ENCODE data around the gene MAPKAPK2. TPM values are rescaled to one million over a fixed set of nuclear protein-coding genes. Genes with fewer than 3 reads are reported as not detected.
A peak's percentile ranks its signal among the peaks of the same experiment; 100 is the strongest.

Gene MAPKAPK2
- polyA plus RNA-seq, 1 of the 3 experiments (the other 2 are of a cell fraction): 46.8 TPM

DNA sequence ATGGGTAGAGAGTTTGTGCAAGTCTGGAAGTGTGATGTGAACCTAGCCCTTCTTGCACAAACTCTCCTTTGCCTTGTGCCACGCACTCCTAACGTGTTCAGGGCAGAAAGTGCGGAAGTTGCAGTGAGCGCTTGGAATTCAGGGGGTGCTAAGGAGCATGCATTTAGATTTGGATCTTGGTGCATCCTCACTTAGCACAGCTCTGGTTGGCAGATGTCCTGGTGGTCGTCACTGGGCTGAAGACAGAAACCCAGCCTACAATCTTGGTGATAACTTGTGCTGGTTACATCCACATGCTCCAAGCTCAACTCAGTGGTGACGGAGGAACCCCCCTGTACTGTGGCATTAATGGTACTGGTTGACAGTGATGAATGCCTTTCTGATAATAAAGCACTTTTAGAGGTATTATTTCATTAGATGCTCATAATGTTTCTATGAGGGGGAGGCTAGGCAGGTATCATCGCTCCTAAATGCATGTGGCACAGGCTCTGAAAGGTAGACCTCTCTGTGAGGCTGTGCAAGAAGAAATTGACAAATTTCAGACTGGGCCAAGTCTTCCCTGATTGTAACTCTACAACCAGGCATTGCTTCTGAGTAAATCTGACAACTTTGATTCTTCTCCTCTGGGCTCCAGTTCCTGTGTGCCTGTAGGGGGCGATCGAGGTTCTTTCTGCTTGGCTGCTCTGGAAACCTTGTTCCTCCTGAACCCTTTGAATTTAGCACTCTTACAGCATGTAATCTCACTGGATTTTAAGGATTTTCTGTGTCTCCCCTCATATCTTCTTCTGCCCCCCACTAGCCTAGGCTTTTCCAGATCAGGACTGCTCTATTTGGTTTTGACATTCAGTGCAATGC is 40.6 kb downstream of the MAPKAPK2 start:
- H3K9me2 ChIP-seq: no peaks in the 10 kb centered on the region
- WGBS (ENCODE audit: low lambda C conversion rate): 77% methylated on average over 9 of the region's 9 CpGs
- H3F3A ChIP-seq (replicated peaks; ENCODE audit: insufficient read depth): no peaks in the 10 kb centered on the region
- ChIA-PET CTCF (interaction anchor here (0.6 to 16.7 kb wide), 48 partner anchors 10 to 672 kb away, joined by 3 to 380 read pairs (median 5); partner anchors contain the start of gene FCMR), POLR2A (no interaction called here)
- no peak overlapping the region for H3K27ac ChIP-seq (ENCODE audit: low read depth in 2 of 2, low read length in 1 of 2)
- H3K4me1 ChIP-seq (ENCODE audit: control insufficient read depth in 1 of 2, insufficient read depth in 2 of 2, low read depth in 1 of 2, low read length in 1 of 2): peaks cover 0 to 10% of the 10 kb centered on the region in 2 experiments; a peak in 1 of 4 replicates
- DNase-seq: peak; percentile 67
- no peak overlapping the region; a peak in 1 of 4 replicates for H3K4me3 ChIP-seq (ENCODE audit: low read depth in 2 of 2, low read length in 1 of 2)
- H3K9ac ChIP-seq: no peak overlapping the region
- H3K79me2 ChIP-seq (ENCODE audit: insufficient read depth): peaks cover 72% of the 10 kb centered on the region
- H3K9me3 ChIP-seq: no peaks in the 10 kb centered on the region
- no peak overlapping the region for H2AFZ ChIP-seq (ENCODE audit: low read depth)
- H3K36me3 ChIP-seq (replicated peaks in 1 of 2; ENCODE audit: control insufficient read depth in 1 of 2, insufficient read depth in 2 of 2, low read length in 1 of 2): peaks cover 7 to 13% of the 10 kb centered on the region in 2 experiments
- no peak overlapping the region for H3K4me2 ChIP-seq
- TF ChIP-seq GATA2 (CRISPR knock-in tag; IDR thresholded peaks at IDR 0.05) (no peak), MEF2A (IDR thresholded peaks at IDR 0.05; ENCODE audit: borderline replicate concordance, low read depth) (no peak), TEAD4 (IDR thresholded peaks at IDR 0.05; ENCODE audit: borderline replicate concordance, insufficient read depth) (no peak), RCOR1 (IDR thresholded peaks at IDR 0.05; ENCODE audit: low read length) (no peak), TAF1 (IDR thresholded peaks at IDR 0.05; ENCODE audit: borderline replicate concordance, low read depth, low read length) (no peak), GABPA (IDR thresholded peaks at IDR 0.05; ENCODE audit: low read depth) (no peak), TCF12 (IDR thresholded peaks at IDR 0.05) (no peak), YY1 (IDR thresholded peaks at IDR 0.05; ENCODE audit: low read depth) (no peak), EP300 (IDR thresholded peaks at IDR 0.05; ENCODE audit: borderline replicate concordance in 1 of 2, low read depth in 1 of 2, low read length in 1 of 2) (no peak), SMC3 (IDR thresholded peaks at IDR 0.05; ENCODE audit: low read depth, low read length) (peak; percentile 24; the same call in 1 of the 2 replicates), RAD21 (IDR thresholded peaks at IDR 0.05; ENCODE audit: low read length) (peak; percentile 52)
- TF ChIP-seq, protein P1, sequence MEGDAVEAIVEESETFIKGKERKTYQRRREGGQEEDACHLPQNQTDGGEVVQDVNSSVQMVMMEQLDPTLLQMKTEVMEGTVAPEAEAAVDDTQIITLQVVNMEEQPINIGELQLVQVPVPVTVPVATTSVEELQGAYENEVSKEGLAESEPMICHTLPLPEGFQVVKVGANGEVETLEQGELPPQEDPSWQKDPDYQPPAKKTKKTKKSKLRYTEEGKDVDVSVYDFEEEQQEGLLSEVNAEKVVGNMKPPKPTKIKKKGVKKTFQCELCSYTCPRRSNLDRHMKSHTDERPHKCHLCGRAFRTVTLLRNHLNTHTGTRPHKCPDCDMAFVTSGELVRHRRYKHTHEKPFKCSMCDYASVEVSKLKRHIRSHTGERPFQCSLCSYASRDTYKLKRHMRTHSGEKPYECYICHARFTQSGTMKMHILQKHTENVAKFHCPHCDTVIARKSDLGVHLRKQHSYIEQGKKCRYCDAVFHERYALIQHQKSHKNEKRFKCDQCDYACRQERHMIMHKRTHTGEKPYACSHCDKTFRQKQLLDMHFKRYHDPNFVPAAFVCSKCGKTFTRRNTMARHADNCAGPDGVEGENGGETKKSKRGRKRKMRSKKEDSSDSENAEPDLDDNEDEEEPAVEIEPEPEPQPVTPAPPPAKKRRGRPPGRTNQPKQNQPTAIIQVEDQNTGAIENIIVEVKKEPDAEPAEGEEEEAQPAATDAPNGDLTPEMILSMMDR (IDR thresholded peaks at IDR 0.05): peak; percentile 65
- TF ChIP-seq, protein P2, sequence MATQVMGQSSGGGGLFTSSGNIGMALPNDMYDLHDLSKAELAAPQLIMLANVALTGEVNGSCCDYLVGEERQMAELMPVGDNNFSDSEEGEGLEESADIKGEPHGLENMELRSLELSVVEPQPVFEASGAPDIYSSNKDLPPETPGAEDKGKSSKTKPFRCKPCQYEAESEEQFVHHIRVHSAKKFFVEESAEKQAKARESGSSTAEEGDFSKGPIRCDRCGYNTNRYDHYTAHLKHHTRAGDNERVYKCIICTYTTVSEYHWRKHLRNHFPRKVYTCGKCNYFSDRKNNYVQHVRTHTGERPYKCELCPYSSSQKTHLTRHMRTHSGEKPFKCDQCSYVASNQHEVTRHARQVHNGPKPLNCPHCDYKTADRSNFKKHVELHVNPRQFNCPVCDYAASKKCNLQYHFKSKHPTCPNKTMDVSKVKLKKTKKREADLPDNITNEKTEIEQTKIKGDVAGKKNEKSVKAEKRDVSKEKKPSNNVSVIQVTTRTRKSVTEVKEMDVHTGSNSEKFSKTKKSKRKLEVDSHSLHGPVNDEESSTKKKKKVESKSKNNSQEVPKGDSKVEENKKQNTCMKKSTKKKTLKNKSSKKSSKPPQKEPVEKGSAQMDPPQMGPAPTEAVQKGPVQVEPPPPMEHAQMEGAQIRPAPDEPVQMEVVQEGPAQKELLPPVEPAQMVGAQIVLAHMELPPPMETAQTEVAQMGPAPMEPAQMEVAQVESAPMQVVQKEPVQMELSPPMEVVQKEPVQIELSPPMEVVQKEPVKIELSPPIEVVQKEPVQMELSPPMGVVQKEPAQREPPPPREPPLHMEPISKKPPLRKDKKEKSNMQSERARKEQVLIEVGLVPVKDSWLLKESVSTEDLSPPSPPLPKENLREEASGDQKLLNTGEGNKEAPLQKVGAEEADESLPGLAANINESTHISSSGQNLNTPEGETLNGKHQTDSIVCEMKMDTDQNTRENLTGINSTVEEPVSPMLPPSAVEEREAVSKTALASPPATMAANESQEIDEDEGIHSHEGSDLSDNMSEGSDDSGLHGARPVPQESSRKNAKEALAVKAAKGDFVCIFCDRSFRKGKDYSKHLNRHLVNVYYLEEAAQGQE (IDR thresholded peaks at IDR 0.05; ENCODE audit: low read depth, low read length): no peak
- TF ChIP-seq, protein P3, sequence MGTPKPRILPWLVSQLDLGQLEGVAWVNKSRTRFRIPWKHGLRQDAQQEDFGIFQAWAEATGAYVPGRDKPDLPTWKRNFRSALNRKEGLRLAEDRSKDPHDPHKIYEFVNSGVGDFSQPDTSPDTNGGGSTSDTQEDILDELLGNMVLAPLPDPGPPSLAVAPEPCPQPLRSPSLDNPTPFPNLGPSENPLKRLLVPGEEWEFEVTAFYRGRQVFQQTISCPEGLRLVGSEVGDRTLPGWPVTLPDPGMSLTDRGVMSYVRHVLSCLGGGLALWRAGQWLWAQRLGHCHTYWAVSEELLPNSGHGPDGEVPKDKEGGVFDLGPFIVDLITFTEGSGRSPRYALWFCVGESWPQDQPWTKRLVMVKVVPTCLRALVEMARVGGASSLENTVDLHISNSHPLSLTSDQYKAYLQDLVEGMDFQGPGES (IDR thresholded peaks at IDR 0.05; ENCODE audit: low read depth, low read length): no peak
- peaks cover 89% of the 10 kb centered on the region for H4K20me1 ChIP-seq (ENCODE audit: insufficient read depth)
- H3K27me3 ChIP-seq (ENCODE audit: insufficient read depth): no peaks in the 10 kb centered on the region

All from SK-N-SH (cell line).